ENCODE data around the gene ABCA8. TPM values are rescaled to one million over a fixed set of nuclear protein-coding genes. Genes with fewer than 3 reads are reported as not detected.

ABCA8 gene
- total RNA-seq, 1 donor from 2014 or later, result 38.6 TPM

GRCh38 chr17:68886401-68886800 lies 68.8 kb downstream of the ABCA8 start:
- no peak for DNase-seq
- intact Hi-C loops (cut with micrococcal nuclease), result no loop called here
- ATAC-seq, result no peak

- DNase-seq (no peak), ATAC-seq (no peak)
- intact Hi-C loops (cut with micrococcal nuclease), result no loop called here
Measured at GRCh38 chr17:68884888-68885287, 70.3 kb downstream of the ABCA8 start.

- DNase-seq (no peak), ATAC-seq (no peak)
- intact Hi-C loops (cut with micrococcal nuclease), result no loop called here
Measured at GRCh38 chr17:68878226-68878885, 76.8 kb downstream of the ABCA8 start.

- intact Hi-C loops (cut with micrococcal nuclease), result no loop called here
- no peak for ATAC-seq
Measured at GRCh38 chr17:68871447-68871846, 83.7 kb downstream of the ABCA8 start.

GRCh38 chr17:68870976-68871375 lies 84.2 kb downstream of the ABCA8 start:
- DNase-seq (no peak), ATAC-seq (no peak)
- intact Hi-C loops (cut with micrococcal nuclease), result no loop called here

More at GRCh38 chr17:68871447-68871846, 83.7 kb downstream of the ABCA8 start:
- DNase-seq, result no peak

GRCh38 chr17:68870161-68870826 lies 84.9 kb downstream of the ABCA8 start:
- DNase-seq (no peak), ATAC-seq (no peak)
- intact Hi-C loops (cut with micrococcal nuclease), result no loop called here

GRCh38 chr17:68868708-68869107 lies 86.5 kb downstream of the ABCA8 start:
- no peak for DNase-seq
- intact Hi-C loops (cut with micrococcal nuclease), result no loop called here
- ATAC-seq, result peak; percentile 89

- ATAC-seq (peak; percentile 39), DNase-seq (no peak)
- intact Hi-C loops (cut with micrococcal nuclease), result no loop called here
Measured at GRCh38 chr17:68867759-68868516, 87.3 kb downstream of the ABCA8 start.

- no peak for DNase-seq
- ATAC-seq, result no peak
- intact Hi-C loops (cut with micrococcal nuclease), result no loop called here
Measured at GRCh38 chr17:68865584-68865983, 89.6 kb downstream of the ABCA8 start.

- DNase-seq, result no peak
- intact Hi-C loops (cut with micrococcal nuclease), result no loop called here
- no peak for ATAC-seq
Measured at GRCh38 chr17:68863091-68863652, 92.0 kb downstream of the ABCA8 start.

GRCh38 chr17:68861602-68862001 lies 93.6 kb downstream of the ABCA8 start:
- DNase-seq, result no peak
- ATAC-seq, result peak; percentile 51
- intact Hi-C loops (cut with micrococcal nuclease), result no loop called here

GRCh38 chr17:68860941-68861340 lies 94.3 kb downstream of the ABCA8 start:
- DNase-seq (no peak), ATAC-seq (no peak)
- intact Hi-C loops (cut with micrococcal nuclease), result no loop called here

GRCh38 chr17:68854452-68854851 lies 100.7 kb downstream of the ABCA8 start:
- intact Hi-C loops (cut with micrococcal nuclease), result no loop called here
- no peak for DNase-seq
- ATAC-seq, result peak; percentile 79

- no peak for DNase-seq
- peak; percentile 60 for ATAC-seq
- intact Hi-C loops (cut with micrococcal nuclease), result no loop called here
Measured at GRCh38 chr17:68853439-68853838, 101.8 kb downstream of the ABCA8 start.

GRCh38 chr17:68853036-68853435 lies 102.2 kb downstream of the ABCA8 start:
- intact Hi-C loops (cut with micrococcal nuclease), result no loop called here
- no peak for ATAC-seq
- no peak for DNase-seq

- DNase-seq, result no peak
- intact Hi-C loops (cut with micrococcal nuclease), result no loop called here
- peak; percentile 56 for ATAC-seq
Measured at GRCh38 chr17:68851890-68852289, 103.3 kb downstream of the ABCA8 start.

GRCh38 chr17:68850749-68851510 lies 104.3 kb downstream of the ABCA8 start:
- ATAC-seq (no peak), DNase-seq (no peak)
- intact Hi-C loops (cut with micrococcal nuclease), result no loop called here

GRCh38 chr17:68849673-68850610 lies 105.2 kb downstream of the ABCA8 start:
- ATAC-seq (no peak), DNase-seq (no peak)
- intact Hi-C loops (cut with micrococcal nuclease), result no loop called here
